HL-60/S4 treated with retinoic acid at 250 ng/mL for 4 days and 3 days (cell line): ENCODE data around the gene EDRF1.

Source experiments
- in situ Hi-C: fragments of 300-500 bp; cut with MboI; formaldehyde crosslinking; loops from 2 replicates; pipeline ENCODE4 v1.7.0; 2022; ENCODE audit warnings: low sequenced_read_pairs

The EDRF1 gene

DNA sequence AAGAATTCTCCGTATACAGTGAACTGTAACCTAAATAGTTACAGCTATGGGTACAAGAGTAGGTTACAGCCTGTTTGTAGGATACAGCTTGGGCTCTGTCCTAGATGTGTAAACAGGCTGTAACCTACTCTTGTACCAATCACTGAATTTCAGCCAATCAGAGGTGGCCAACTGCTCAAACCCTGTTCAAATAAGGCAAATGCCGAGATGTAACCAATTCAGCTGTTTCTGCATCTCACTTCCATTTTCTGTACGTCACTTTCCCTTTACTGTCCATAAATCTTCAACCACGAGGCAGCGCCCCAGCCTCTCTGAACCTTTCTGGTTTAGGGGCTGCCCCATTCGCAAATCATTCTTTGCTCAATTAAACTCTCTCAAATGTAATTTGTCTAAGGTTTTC, 64.4 kb downstream of the EDRF1 start:
- in situ Hi-C loops, result no loop called here

DNA sequence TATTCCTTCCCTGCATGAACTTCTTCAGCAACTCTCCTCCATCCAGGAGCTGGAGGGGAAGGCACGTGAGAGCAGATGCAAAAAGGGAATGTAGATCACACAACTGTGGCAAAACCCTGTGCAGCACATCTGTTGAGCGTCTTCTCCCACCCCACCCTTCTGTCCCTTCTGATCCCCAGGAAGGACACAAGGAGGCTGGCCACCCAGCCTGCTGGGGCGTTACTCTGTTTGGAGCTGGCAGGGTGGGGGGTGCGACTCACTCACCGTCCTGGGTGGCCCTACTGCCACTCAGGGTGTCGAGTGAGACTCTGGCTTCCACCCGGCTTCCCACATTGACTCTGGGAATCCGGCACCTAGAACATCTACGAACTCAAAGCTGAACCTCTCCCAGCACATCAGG, 66.3 kb downstream of the EDRF1 start:
- in situ Hi-C loops, result no loop called here

DNA sequence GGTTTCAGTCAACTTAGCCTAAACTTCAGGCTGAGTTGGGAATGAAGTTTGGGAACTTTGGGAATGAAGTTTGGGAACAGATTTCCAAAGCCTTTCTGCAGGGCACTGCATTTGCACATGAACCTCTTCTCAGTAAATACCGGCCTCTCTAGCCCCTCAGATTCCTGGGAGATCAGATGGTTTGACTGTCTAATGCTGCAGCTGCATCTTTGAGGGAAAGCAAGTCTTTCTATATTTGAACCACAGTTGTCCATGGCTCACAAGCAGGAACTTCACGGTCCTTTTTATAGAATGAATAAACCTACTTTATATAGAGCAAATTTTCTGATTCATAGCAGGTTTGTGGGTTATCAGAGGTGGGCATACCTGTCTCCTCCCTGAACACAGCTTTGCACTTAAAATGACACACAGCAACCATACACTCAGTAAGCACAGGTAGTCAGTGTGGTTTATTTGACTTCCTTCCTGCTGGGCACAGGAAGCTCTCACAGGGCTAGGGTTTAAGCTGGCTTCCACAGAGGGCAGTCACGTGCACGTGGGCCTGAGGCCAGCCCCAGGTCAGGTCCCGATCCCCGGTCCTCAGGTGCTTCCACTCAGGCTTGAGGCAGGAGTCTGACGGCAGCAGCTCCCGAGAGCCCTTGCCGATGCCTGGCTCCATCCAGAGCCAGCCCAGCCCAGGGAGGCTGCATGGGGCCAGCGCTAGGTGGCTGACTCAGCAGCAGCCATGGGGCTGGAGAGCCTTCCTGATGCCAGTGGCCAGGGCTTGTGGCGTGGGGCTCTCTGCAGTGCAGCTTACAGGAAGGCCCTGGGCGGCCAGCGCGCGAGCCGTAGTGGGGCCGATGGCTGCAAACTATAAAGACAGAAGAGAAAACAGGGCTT, 68.9 kb downstream of the EDRF1 start:
- in situ Hi-C loops, result no loop called here

DNA sequence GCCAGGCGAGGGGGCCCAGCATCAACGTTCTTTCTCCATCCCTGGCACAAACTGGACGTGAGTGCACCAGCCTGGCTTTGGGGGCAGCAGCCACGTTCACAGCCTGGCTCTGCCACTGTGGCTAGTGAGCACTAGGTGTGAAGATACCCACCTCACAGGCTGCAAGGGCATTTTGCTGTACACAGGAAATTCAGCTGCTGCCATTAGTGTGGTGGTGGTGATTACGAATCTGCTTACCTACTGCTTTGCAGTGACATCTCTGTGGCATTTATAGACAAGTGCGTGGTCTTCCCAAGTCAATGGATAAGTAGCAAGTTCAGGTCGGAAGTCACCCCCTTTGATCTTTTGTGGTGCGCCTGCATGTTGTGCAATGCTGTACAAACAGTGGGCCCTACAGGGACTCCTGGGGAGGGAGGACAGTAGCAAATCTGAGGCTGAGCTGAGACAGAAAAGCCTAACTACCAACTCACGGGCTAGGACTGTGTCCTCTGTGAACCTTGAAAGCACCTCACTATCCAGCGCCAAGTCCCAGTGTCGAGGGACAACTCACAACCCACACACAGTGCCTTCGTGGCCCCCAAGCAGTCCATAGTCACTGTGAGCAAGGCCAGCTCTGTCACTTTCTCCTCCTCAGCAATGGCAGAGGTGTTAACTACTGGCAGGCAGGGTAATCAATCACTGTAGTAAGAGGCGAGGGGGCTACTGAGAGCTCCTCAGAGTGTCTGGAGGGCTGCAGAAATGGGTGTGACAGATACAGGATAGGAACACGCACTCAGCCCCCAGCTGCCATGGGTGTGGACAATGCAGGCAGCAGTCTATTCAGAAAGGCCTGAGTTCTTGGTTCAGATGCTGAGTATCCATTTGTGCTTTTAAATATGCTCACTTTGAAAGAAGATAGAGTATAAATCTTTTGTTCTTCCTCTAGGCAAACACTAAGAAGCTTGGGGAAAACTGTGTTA, 73.1 kb downstream of the EDRF1 start:
- in situ Hi-C loops, result no loop called here

DNA sequence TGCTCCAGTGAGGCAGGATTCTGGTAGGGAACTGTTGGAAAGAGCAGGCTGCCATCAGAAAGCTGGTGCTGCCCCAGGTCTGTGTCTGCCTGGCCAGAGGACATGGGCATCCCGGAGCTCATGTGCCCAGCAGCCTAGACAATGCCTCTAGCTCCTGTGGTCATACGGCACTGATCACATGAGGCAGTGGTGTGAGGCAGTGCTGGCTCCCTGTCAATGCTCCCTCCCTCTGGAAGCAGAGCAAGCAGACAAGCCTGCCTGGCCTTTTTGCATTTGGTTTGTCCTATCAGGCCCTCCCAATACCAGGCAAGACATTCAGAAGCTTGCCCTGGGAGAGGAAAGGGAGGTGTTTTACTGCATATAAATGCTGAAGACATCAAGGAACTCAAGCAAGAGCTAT, 75.6 kb downstream of the EDRF1 start:
- in situ Hi-C loops, result no loop called here

DNA sequence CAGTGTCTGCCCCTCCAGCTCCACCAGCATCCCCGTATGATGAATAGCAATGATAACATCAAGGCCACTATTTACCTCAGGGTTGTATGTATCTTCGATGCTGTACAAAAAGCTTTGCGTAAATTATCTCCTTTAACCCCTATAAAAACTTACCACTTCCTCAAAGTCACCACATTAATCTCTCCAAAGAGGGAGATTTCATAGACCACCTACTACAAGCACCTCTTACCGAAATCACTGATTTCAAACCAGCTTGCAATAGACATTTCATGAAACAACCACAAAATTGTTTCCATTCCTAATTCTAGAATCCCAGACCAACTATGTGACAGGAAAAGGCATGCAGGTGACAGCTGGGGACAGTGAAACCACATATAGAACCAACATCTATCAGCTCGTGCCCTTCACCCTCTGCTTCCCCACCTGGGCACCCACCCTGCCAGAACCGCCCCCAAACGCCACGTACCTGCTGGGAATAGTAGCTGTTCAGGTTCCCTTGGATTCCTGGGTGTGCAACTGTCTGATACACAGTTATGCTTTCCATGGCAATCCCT, 76.2 kb downstream of the EDRF1 start:
- in situ Hi-C loops, result no loop called here

DNA sequence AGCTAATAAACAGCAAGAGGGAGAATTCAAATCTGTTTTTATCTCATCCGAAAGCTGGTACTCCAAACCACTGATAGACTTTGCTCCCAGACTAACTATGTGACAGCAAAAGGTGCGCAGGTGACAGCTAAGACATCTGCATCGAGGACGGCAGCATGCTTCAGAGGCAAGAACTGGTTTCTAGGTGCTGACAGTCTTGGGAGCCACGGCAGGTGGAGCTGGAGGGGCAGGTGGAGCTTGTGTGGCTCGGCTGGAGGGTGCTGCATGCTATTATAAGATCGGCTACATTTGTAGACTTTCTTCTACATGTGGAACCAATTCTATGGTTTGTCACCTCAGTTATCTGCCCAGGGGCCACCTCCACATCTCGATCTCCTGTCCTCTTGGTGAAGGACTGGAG, 77.9 kb downstream of the EDRF1 start:
- in situ Hi-C loops, result no loop called here

DNA sequence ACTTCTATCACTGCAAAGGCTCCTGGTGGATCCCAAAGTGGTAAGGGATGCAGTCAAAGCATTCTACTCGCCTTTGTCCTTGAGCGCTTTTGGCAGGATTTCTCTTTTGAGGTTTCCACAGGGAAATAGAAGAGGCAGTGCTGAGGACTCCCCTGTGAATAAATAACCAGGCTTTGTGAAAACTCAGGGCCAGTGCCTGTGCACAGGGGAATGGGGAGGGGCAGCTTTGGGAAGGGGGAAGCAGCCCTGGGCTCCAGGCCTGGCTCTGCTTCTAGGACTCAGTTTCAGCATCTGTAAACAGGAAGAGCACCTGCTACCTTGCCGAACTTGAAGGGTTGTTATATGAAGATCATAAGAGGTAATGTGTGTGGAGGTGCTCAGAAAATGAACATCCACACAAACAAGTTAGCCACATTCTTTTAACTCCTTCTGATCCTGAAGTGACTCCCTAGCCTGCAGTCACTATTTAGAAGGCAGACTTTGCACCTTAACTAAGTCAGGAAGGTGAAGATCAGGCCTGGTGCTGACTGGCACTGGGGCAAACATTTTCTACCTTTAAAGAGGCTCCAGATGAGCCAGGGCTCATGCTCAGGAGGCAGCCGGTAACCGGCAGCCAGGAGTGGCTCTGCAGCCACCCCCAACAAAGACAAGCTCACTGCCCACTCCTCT, 78.6 kb downstream of the EDRF1 start:
- in situ Hi-C loops, result no loop called here

DNA sequence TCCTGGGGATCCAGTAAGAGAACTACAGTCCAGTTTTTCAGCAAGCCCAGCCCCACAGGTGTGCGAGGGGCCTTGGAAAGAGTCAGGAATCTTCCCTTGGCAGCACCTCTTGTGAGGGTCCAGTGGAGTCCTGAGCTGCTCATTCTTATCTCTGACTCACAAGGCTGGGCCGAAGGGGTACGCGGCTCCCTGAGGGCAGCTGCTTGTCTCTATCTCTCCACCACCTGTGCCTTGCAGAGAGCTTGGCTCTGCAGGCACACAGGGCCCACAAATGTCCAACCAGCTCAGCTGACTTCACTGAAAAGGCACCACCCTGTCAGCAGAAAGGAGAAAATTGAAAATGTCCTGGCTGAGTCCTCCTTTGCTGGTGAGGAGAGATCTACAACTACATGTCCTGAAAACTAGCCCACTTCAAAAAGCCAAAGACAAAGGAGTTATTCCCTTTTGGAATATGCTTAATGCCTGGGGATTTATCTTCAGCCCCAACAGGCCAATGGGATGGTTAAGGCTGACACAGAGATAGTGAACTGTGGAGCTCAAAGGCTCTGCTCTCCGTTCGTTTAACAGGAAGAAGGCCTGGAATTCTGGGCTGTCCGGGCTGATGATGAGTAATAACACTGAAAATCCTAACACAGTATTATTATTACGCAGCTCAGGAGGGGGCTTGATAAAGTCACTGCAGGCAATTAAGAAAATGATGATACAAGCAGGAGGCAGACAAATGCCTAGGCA, 80.1 kb downstream of the EDRF1 start:
- in situ Hi-C loops, result no loop called here

DNA sequence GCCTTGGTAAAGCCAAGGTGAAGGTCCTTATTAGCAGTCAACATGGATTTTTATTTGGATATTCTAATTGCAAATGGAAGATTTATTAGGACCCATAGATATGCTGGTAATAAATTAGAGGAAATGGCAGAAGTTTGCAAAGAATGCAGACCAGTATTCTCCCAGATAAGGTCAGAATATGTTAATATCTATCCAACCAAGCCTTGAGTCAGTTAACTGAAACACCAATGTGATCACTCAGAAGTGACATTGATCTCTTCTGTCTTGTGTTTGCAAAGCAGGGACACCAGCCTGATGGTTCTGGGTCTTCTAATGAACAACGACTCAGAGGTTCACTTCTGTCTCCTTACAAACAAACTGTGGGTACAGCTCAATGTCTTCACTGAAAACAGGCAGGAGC, 82.1 kb downstream of the EDRF1 start:
- in situ Hi-C loops, result no loop called here

DNA sequence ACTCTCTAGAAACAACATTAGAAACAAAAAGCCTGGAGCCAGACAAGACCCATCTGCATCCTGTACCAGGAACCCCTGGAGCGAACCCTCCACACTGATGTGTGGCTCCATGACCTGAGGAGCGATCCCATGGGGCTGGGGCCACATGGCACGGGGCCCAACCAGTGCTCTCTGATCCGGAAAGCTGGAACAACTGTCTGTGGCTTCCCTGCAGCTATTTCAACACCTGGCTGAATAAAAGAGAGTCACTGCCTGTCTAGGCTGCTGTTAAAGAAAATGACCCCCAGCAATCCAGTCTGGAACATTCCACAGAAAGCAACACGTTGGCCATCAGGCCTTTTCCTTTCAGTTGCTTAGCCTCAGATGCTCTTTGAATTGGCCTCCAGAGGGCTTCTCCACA, 82.6 kb downstream of the EDRF1 start:
- in situ Hi-C loops, result no loop called here

DNA sequence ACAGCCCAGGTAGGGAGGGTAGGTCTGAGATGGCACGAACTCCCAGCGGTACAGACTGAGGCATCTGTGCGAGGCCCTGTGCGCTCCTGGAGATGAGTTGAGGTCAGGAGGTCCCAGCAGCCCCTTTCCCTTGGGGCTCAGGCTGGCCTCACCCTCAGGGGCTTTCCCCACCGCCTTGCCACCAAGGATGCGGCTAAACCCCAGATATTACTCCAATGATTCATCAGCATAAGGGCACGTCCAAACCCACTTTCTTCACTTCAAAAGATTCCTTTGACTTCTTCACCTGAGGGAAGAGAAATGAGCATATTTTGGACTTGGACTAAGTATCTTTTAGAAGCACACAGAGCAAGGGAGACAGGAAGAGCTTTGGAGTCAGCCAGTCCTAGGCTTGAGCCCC, 83.2 kb downstream of the EDRF1 start:
- in situ Hi-C loops, result no loop called here

DNA sequence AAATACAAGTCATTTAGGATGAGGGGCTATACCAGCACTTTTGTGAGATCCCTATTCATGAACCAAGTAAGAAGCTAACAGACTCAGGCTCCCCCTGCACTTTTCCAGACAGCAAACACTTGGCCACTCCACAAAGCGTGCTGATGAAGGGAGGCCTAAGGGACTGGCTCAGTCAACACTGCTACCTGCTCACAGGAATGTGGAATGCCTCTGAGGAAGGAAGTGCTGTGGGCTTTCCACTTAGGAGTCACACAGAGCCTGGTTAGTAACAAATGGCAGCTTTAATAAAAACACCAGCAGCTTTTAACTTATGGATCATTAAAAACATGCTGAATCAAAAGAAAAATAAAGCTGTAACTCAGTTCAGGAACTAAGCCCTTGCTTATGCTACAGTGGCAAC, 88.5 kb downstream of the EDRF1 start:
- in situ Hi-C loops, result no loop called here

DNA sequence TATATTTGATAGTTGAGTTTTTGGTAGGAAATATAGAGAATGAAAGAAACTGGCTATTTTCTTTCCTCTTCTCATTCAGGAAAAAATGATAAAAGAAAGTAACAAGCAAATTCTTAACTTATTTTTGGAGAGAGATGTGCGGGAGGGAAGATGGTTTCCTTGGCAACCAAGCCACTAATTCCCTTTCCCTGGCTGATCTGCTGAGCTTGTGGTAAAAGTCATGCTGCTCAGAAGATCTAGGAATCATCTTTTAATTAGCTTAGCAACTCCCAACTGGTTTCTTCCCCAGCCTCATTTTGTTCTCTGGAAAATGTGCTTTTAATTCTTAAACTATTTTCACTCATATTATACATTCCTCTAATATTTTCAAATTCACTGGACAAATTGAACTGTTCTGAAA, 91.7 kb downstream of the EDRF1 start:
- in situ Hi-C loops, result no loop called here

DNA sequence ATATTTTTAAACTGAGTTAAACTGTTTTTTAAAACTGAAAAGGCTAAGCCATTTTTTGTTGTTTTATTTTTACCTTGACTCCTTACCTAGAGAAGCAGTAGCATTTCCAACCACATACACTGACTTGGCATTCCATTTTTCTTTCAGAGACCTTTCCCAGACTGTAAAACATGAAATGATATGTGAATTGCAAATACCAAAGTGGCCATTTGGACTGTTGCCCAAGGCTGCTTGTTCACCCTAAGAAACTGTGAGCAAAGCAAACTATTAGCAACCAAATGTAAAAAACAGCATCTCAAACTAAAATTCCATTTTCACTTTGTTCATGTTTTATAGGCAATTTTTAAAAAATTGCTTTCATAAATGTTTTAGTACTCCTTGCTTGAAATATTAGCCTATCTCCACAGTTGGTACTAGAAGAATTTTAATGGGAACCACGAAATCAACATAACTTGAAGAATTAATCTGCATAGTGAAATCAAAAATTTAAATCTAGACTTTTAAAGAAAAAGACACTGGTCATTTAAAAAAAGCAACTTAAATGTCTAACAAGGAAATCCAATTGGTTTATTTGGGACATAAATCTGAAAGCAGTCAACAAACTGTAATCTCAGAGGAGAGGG, 92.7 kb downstream of the EDRF1 start:
- in situ Hi-C loops, result no loop called here
